Measurements from ENCODE around the gene GHITM. TPM values are rescaled to one million over a fixed set of nuclear protein-coding genes. Genes with fewer than 3 reads are reported as not detected.
A peak's percentile ranks its signal among the peaks of the same experiment; 100 is the strongest.

The GHITM gene
- total RNA-seq, 2 donors from 2014 or later = 52.1 to 55.5 TPM

DNA sequence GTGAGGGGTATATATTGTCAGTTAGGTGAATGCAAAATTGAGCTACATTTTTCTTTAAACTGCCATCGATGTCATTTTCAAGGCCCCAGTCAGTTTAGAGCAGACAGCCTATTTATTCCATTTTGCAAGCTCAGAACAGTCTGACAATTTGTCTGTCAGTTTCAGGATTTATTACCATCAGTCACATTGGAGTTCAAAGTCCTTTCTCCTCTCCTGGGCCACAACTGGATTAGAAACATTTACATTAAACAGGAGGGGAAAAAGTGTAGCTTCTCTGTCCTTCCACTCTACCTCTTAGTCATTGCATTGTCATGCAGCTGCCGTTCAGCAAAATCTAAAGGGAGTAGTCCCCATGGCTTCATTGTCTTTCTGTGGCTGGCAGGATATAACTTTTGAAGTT, 3.5 kb upstream of the GHITM start:
- intact Hi-C loops (cut with DNase I) = no loop called here
- H3K27ac ChIP-seq = no peak overlapping the region
- H3K36me3 ChIP-seq (replicated peaks in 1 of 2; ENCODE audit: insufficient read depth in 1 of 2, low read depth in 2 of 2) = no peaks in the 10 kb centered on the region
- no peak overlapping the region for H3K4me3 ChIP-seq
- peaks cover 0 to 5% of the 10 kb centered on the region in 2 donors for H3K27me3 ChIP-seq
- TF ChIP-seq, protein P1, sequence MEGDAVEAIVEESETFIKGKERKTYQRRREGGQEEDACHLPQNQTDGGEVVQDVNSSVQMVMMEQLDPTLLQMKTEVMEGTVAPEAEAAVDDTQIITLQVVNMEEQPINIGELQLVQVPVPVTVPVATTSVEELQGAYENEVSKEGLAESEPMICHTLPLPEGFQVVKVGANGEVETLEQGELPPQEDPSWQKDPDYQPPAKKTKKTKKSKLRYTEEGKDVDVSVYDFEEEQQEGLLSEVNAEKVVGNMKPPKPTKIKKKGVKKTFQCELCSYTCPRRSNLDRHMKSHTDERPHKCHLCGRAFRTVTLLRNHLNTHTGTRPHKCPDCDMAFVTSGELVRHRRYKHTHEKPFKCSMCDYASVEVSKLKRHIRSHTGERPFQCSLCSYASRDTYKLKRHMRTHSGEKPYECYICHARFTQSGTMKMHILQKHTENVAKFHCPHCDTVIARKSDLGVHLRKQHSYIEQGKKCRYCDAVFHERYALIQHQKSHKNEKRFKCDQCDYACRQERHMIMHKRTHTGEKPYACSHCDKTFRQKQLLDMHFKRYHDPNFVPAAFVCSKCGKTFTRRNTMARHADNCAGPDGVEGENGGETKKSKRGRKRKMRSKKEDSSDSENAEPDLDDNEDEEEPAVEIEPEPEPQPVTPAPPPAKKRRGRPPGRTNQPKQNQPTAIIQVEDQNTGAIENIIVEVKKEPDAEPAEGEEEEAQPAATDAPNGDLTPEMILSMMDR (IDR thresholded peaks at IDR 0.05) = no peak
- no peak for TF ChIP-seq POLR2A (IDR thresholded peaks at IDR 0.05)
- DNase-seq (no peak), ATAC-seq (no peak)
- WGBS, 2 donors = 20 to 28% methylated on average over 2 of the region's 2 CpGs
- peaks cover 12% of the 10 kb centered on the region for H3K4me1 ChIP-seq
- H3K9me3 ChIP-seq = no peaks in the 10 kb centered on the region

DNA sequence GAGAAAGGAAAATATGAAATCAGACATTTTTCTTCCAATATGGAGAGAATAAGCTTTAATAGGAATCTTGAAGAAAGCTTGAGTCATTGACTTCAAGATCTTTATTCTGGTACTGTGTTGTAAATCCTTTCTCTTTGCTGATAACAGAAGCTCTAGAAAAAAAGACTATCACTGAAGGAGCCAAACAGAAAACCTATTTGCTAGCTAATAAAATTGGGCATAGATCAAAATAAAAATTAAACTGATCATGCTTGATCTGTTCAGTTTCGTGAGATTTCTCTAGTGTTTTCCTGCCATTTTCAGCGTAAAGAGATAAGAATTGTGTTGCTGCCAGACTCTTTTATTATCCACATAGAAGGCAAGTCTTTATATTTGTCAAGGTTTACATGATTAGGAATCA, 1.5 kb upstream of the GHITM start:
- Histone ChIP-seq H3K4me1 (peaks cover 20% of the 10 kb centered on the region), H3K27ac (no peak overlapping the region), H3K4me3 (no peak overlapping the region), H3K9me3 (no peaks in the 10 kb centered on the region), H3K36me3 (replicated peaks in 1 of 2; ENCODE audit: insufficient read depth in 1 of 2, low read depth in 2 of 2) (peaks cover 0 to 2% of the 10 kb centered on the region in 2 donors), H3K27me3 (peaks cover 0 to 5% of the 10 kb centered on the region in 2 donors)
- ATAC-seq (no peak), DNase-seq (no peak)
- intact Hi-C loops (cut with DNase I) = no loop called here
- TF ChIP-seq POLR2A (IDR thresholded peaks at IDR 0.05) = no peak
- TF ChIP-seq, protein P1 (IDR thresholded peaks at IDR 0.05) = no peak
- 75 to 82% methylated on average over 2 of the region's 2 CpGs for WGBS, 2 donors

DNA sequence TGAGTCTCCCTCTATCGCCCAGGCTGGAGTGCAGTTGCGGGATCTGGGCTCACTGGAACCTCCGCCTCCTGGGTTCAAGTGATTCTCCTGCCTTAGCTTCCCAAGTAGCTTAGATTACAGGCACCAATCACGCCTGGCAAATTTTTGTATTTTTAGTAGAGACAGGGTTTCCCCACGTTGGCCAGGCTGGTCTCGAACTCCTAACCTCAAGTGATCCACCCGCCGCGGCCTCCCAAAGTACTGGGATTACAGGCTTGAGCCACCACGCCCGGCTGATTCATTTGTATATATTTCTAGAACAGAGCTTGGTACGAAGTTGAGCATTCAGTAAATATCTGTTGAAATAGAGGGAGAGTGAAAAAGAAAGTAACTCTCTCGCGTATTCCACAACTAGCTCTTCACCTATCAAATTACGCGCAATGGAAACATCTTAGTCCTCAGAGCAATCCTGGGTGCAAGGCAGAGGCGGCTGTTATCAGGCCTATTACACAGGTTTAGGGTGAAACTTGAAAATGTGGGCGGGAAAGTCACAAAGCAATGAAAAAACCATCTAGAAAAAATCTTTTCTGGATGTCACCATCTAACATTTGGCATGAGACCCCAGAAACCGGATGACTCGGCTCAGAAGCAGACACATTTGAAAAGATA, 707 bp upstream of the GHITM start:
- H3K4me1 ChIP-seq = peaks cover 20% of the 10 kb centered on the region
- H3K9me3 ChIP-seq = no peaks in the 10 kb centered on the region
- TF ChIP-seq, protein P1 (IDR thresholded peaks at IDR 0.05) = no peak
- no peak for TF ChIP-seq POLR2A (IDR thresholded peaks at IDR 0.05)
- H3K36me3 ChIP-seq (replicated peaks in 1 of 2; ENCODE audit: insufficient read depth in 1 of 2, low read depth in 2 of 2) = peaks cover 0 to 7% of the 10 kb centered on the region in 2 donors
- peaks cover 0 to 5% of the 10 kb centered on the region in 2 donors for H3K27me3 ChIP-seq
- H3K27ac ChIP-seq = peak overlapping the region; percentile 7 to 99 (median 96)
- intact Hi-C loops (cut with DNase I) = no loop called here
- peak overlapping the region in 1 of 2 donors; percentile 34 for H3K4me3 ChIP-seq
- 74 to 75% methylated on average over 20 of the region's 20 CpGs for WGBS, 2 donors
- ATAC-seq (no peak), DNase-seq (peak in 3 of 4 donors; percentile 6 to 21 (median 7))

DNA sequence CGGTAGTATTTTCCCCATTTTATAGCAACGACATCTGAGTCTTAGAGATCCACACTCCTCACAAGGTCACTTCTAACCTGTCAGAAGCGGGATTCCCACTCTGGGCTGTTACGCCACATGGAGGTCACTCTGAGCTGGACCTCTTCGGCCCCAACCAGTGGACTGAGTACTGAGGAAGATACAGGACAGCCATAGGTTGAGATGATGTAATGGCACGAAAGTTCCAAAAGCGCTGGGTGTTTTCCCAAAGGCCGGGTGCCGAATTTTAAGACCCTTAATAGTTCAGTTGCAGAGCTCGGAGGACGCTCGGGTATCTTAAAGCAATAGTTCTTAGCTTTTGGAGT, 699 bp downstream of the GHITM start:
- H3K36me3 ChIP-seq (replicated peaks in 1 of 2; ENCODE audit: insufficient read depth in 1 of 2, low read depth in 2 of 2) = peaks cover 0 to 20% of the 10 kb centered on the region in 2 donors
- TF ChIP-seq, protein P1 (IDR thresholded peaks at IDR 0.05) = no peak
- no peak for TF ChIP-seq POLR2A (IDR thresholded peaks at IDR 0.05)
- ATAC-seq = no peak
- H3K27me3 ChIP-seq = peaks cover 0 to 5% of the 10 kb centered on the region in 2 donors
- H3K4me1 ChIP-seq = peaks cover 20% of the 10 kb centered on the region
- WGBS, 2 donors = 4 to 5% methylated on average over 12 of the region's 12 CpGs
- DNase-seq = peak; percentile 8 to 15 (median 14)
- peak overlapping the region; percentile 80 to 85 for H3K4me3 ChIP-seq
- H3K27ac ChIP-seq = peak overlapping the region; percentile 88 to 99 (median 96)
- intact Hi-C loops (cut with DNase I) = no loop called here
- H3K9me3 ChIP-seq = no peaks in the 10 kb centered on the region

DNA sequence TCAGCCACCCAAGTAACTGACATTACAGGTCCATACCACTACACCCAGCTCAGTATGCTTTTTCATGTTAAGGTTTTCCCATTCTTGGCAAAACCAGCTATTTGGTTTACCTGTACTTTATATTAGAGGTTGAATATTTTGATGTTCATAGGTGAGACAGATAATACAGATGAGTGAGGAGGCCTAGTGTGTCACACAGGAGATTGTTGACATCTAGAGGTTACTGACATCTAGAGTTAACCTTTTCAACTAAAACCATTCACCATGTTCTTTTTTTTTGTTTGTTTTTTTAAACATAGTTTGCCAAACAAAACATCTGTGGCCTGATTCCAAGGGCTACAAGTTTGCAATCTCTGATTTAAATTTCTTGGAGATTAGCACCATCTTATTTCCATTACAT, 8.0 kb downstream of the GHITM start:
- ATAC-seq = no peak
- intact Hi-C loops (cut with DNase I) = no loop called here

More for the DNA sequence above, 8.0 kb downstream of the GHITM start:
- TF ChIP-seq, protein P1 (IDR thresholded peaks at IDR 0.05) = no peak
- no peak for TF ChIP-seq POLR2A (IDR thresholded peaks at IDR 0.05)
- peaks cover 6 to 59% of the 10 kb centered on the region in 2 donors for H3K36me3 ChIP-seq (replicated peaks in 1 of 2; ENCODE audit: insufficient read depth in 1 of 2, low read depth in 2 of 2)
- no peak for DNase-seq
- no peak overlapping the region for H3K4me3 ChIP-seq
- H3K4me1 ChIP-seq = no peaks in the 10 kb centered on the region
- H3K27me3 ChIP-seq = no peaks in the 10 kb centered on the region
- no peak overlapping the region for H3K27ac ChIP-seq
- no peaks in the 10 kb centered on the region for H3K9me3 ChIP-seq
